Mesendoderm (in vitro differentiated cells): Measurements from ENCODE around the gene KLK1.
A peak's percentile ranks its signal among the peaks of the same experiment; 100 is the strongest.

Source experiments
- DNase-seq: peaks from one replicate; pipeline ENCODE4 v3.0.0; 2013
- H2AK5ac ChIP-seq: 2 replicates; pipeline ENCODE4 v1.6.1; 2013; ENCODE audit warnings: low read length, inconsistent platforms
- H2BK120ac ChIP-seq: 2 replicates; pipeline ENCODE4 v1.6.1; 2013; ENCODE audit warnings: low read depth, mild to moderate bottlenecking, low read length, moderate library complexity, mixed read lengths
- H2BK15ac ChIP-seq: replicated peaks from 2 replicates; pipeline ENCODE4 v1.6.1; 2013; ENCODE audit warnings: low read depth, mild to moderate bottlenecking, moderate library complexity
- H2BK5ac ChIP-seq: 2 replicates; pipeline ENCODE4 v1.6.1; 2013; ENCODE audit warnings: low read length, inconsistent platforms
- H3K18ac ChIP-seq: 2 replicates; pipeline ENCODE4 v1.6.1; 2013; ENCODE audit warnings: mild to moderate bottlenecking, low read length, mixed read lengths
- H3K23ac ChIP-seq: one replicate; pipeline ENCODE4 v1.6.1; 2013; ENCODE audit warnings: low read length
- H3K27ac ChIP-seq: 2 replicates; pipeline ENCODE4 v1.5.1; 2013; ENCODE audit warnings: low read depth, mild to moderate bottlenecking, inconsistent platforms, low read length, moderate library complexity
- H3K27me3 ChIP-seq: 2 replicates; pipeline ENCODE4 v1.6.1; 2013; ENCODE audit warnings: low read length, control low read depth, mild to moderate bottlenecking, inconsistent platforms; ENCODE audit not compliant: insufficient read depth, poor library complexity
- H3K36me3 ChIP-seq: 2 replicates; pipeline ENCODE4 v1.6.1; 2013; ENCODE audit warnings: low read length, inconsistent platforms; ENCODE audit not compliant: control insufficient read depth, insufficient read depth
- H3K4ac ChIP-seq: one replicate; pipeline ENCODE4 v1.6.1; 2013; ENCODE audit warnings: low read depth, mild to moderate bottlenecking, low read length, moderate library complexity
- H3K4me1 ChIP-seq: 2 replicates; pipeline ENCODE4 v1.6.1; 2013; ENCODE audit warnings: low read depth, low read length, inconsistent platforms; ENCODE audit not compliant: control insufficient read depth
- H3K4me2 ChIP-seq: 2 replicates; pipeline ENCODE4 v1.6.1; 2013; ENCODE audit warnings: low read length
- H3K4me3 ChIP-seq: 2 replicates; pipeline ENCODE4 v1.5.1; 2013; ENCODE audit warnings: mild to moderate bottlenecking, low read length
- H3K56ac ChIP-seq: one replicate; pipeline ENCODE4 v1.6.1; 2013; ENCODE audit warnings: low read length
- H3K79me1 ChIP-seq: 2 replicates; pipeline ENCODE4 v1.6.1; 2013; ENCODE audit warnings: low read length, inconsistent platforms
- H3K79me2 ChIP-seq: 2 replicates; pipeline ENCODE4 v1.6.1; 2013; ENCODE audit warnings: mild to moderate bottlenecking, low read length; ENCODE audit not compliant: control insufficient read depth, insufficient read depth
- H3K9ac ChIP-seq: 2 replicates; pipeline ENCODE4 v1.6.1; 2013; ENCODE audit warnings: low read length, inconsistent platforms
- H4K5ac ChIP-seq: one replicate; pipeline ENCODE4 v1.6.1; 2013; ENCODE audit warnings: low read length
- H4K8ac ChIP-seq: one replicate; pipeline ENCODE4 v1.6.1; 2013; ENCODE audit warnings: low read depth, mild to moderate bottlenecking, control low read depth, low read length, moderate library complexity
- WGBS: extraction: QIAGEN DNeasy Blood & Tissue Kit; methylation state at CpG from one replicate; pipeline ENCODE4 v1.1.7; 2013; ENCODE audit warnings: low lambda C conversion rate, missing lambda C conversion rate; ENCODE audit not compliant: insufficient coverage; ENCODE audit errors: extremely low coverage; 5-methylcytosine and 5-hydroxymethylcytosine counted together

KLK1 gene

GRCh38 chr19:50780753-50781435, 42.7 kb downstream of the KLK1 start:
- no CpG with 5 or more reads among the region's 16 CpGs for WGBS
- H3K27ac ChIP-seq = no peak overlapping the region
- DNase-seq = no peak
- H3K56ac ChIP-seq = no peak overlapping the region
- no peaks in the 10 kb centered on the region for H3K4me1 ChIP-seq
- H2BK15ac ChIP-seq = no peak overlapping the region
- no peak overlapping the region for H2BK120ac ChIP-seq
- H3K9ac ChIP-seq = no peak overlapping the region
- no peaks in the 10 kb centered on the region for H3K79me2 ChIP-seq
- no peak overlapping the region for H3K23ac ChIP-seq
- H4K5ac ChIP-seq = no peak overlapping the region
- H3K4ac ChIP-seq = no peak overlapping the region
- H2AK5ac ChIP-seq = no peak overlapping the region
- H3K18ac ChIP-seq = no peak overlapping the region
- H2BK5ac ChIP-seq = no peak overlapping the region
- peaks cover 5% of the 10 kb centered on the region for H3K27me3 ChIP-seq
- H3K36me3 ChIP-seq = no peaks in the 10 kb centered on the region
- no peak overlapping the region for H3K4me2 ChIP-seq
- no peak overlapping the region for H4K8ac ChIP-seq
- no peaks in the 10 kb centered on the region for H3K79me1 ChIP-seq
- H3K4me3 ChIP-seq = no peak overlapping the region

GRCh38 chr19:50779504-50780457, 43.8 kb downstream of the KLK1 start:
- H3K79me2 ChIP-seq = no peaks in the 10 kb centered on the region
- peaks cover 5% of the 10 kb centered on the region for H3K27me3 ChIP-seq
- no peaks in the 10 kb centered on the region for H3K4me1 ChIP-seq
- no peak overlapping the region for H3K4me3 ChIP-seq
- WGBS = no CpG with 5 or more reads among the region's 25 CpGs
- no peak overlapping the region for H2BK15ac ChIP-seq
- H2BK5ac ChIP-seq = no peak overlapping the region
- H3K79me1 ChIP-seq = no peaks in the 10 kb centered on the region
- no peaks in the 10 kb centered on the region for H3K36me3 ChIP-seq
- H3K4me2 ChIP-seq = no peak overlapping the region
- H3K27ac ChIP-seq = no peak overlapping the region
- peak; percentile 59 for DNase-seq
- H3K18ac ChIP-seq = no peak overlapping the region
- H4K8ac ChIP-seq = no peak overlapping the region
- no peak overlapping the region for H3K4ac ChIP-seq
- H2BK120ac ChIP-seq = no peak overlapping the region
- H3K9ac ChIP-seq = no peak overlapping the region
- H3K56ac ChIP-seq = no peak overlapping the region
- H4K5ac ChIP-seq = no peak overlapping the region
- H3K23ac ChIP-seq = no peak overlapping the region
- no peak overlapping the region for H2AK5ac ChIP-seq

- no peaks in the 10 kb centered on the region for H3K79me2 ChIP-seq
- no peak overlapping the region for H2BK120ac ChIP-seq
- peaks cover 5% of the 10 kb centered on the region for H3K27me3 ChIP-seq
- no peak overlapping the region for H2BK5ac ChIP-seq
- no peaks in the 10 kb centered on the region for H3K79me1 ChIP-seq
- WGBS = no CpG with 5 or more reads among the region's 7 CpGs
- H2BK15ac ChIP-seq = no peak overlapping the region
- no peak overlapping the region for H3K9ac ChIP-seq
- no peak for DNase-seq
- no peaks in the 10 kb centered on the region for H3K4me1 ChIP-seq
- H3K4me2 ChIP-seq = no peak overlapping the region
- H3K18ac ChIP-seq = no peak overlapping the region
- no peak overlapping the region for H3K23ac ChIP-seq
- no peak overlapping the region for H2AK5ac ChIP-seq
- H3K4me3 ChIP-seq = no peak overlapping the region
- H3K4ac ChIP-seq = no peak overlapping the region
- H3K27ac ChIP-seq = no peak overlapping the region
- H3K36me3 ChIP-seq = no peaks in the 10 kb centered on the region
- no peak overlapping the region for H4K5ac ChIP-seq
- no peak overlapping the region for H3K56ac ChIP-seq
- H4K8ac ChIP-seq = no peak overlapping the region
Observed at GRCh38 chr19:50778906-50779430, 44.6 kb downstream of the KLK1 start.

GRCh38 chr19:50777830-50778303, 45.7 kb downstream of the KLK1 start:
- Histone ChIP-seq H2AK5ac (no peak overlapping the region), H3K4me2 (no peak overlapping the region), H3K4me3 (no peak overlapping the region), H3K4me1 (no peaks in the 10 kb centered on the region), H3K56ac (peak overlapping the region; percentile 15), H3K79me1 (no peaks in the 10 kb centered on the region), H3K27ac (no peak overlapping the region), H4K5ac (no peak overlapping the region), H3K79me2 (no peaks in the 10 kb centered on the region), H3K9ac (no peak overlapping the region), H4K8ac (no peak overlapping the region), H3K18ac (no peak overlapping the region), H2BK5ac (no peak overlapping the region), H2BK15ac (no peak overlapping the region), H3K23ac (peak overlapping the region; percentile 80), H3K27me3 (peaks cover 5% of the 10 kb centered on the region), H3K4ac (no peak overlapping the region), H2BK120ac (no peak overlapping the region), H3K36me3 (no peaks in the 10 kb centered on the region)
- no CpG with 5 or more reads among the region's 30 CpGs for WGBS
- DNase-seq = peak; percentile 81

- no peak overlapping the region for H3K9ac ChIP-seq
- H3K56ac ChIP-seq = no peak overlapping the region
- DNase-seq = no peak
- H3K79me1 ChIP-seq = no peaks in the 10 kb centered on the region
- H4K8ac ChIP-seq = no peak overlapping the region
- H2BK120ac ChIP-seq = no peak overlapping the region
- no peak overlapping the region for H4K5ac ChIP-seq
- no peaks in the 10 kb centered on the region for H3K4me1 ChIP-seq
- peaks cover 5% of the 10 kb centered on the region for H3K27me3 ChIP-seq
- H3K23ac ChIP-seq = no peak overlapping the region
- H3K4me2 ChIP-seq = no peak overlapping the region
- H3K18ac ChIP-seq = no peak overlapping the region
- H3K4ac ChIP-seq = no peak overlapping the region
- H3K79me2 ChIP-seq = no peaks in the 10 kb centered on the region
- H2BK15ac ChIP-seq = no peak overlapping the region
- WGBS = no CpG with 5 or more reads among the region's 4 CpGs
- H2AK5ac ChIP-seq = no peak overlapping the region
- H3K36me3 ChIP-seq = no peaks in the 10 kb centered on the region
- H3K27ac ChIP-seq = no peak overlapping the region
- no peak overlapping the region for H2BK5ac ChIP-seq
- no peak overlapping the region for H3K4me3 ChIP-seq
Observed at GRCh38 chr19:50777261-50777660, 46.3 kb downstream of the KLK1 start.
